ENCODE results near the gene MTF1.

Gene MTF1

DNA sequence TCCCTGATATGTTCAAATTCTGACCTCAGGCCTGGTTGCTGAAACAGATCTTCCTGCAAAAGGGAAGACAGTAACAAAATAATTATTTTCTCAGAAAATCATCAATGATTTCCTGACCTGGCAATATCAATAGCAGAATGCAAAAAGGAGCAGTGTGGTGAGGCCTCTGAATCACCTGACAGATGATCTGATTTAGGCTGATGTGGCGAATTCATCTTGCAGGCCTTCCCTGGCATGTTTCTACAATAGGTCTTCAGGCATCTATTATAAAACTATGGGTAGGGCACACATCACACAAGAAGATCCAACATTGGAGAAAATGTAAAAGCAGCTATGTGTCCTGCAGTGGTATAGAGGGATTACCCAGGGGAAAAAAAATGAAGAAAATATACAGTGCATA is 7.1 kb upstream of the MTF1 start:
- no peak overlapping the region for H3K4me3 ChIP-seq (ENCODE audit: low read length)
- H3K36me3 ChIP-seq (ENCODE audit: control insufficient read depth, insufficient read depth, low read length, severe bottlenecking) = peaks cover 81% of the 10 kb centered on the region
- no peaks in the 10 kb centered on the region for H3K27me3 ChIP-seq (replicated peaks; ENCODE audit: control insufficient read depth, insufficient read depth, low read length)
- no peak for DNase-seq (ENCODE audit: low read depth)
- H3K9ac ChIP-seq (ENCODE audit: low read length) = no peak overlapping the region
- H3K4me1 ChIP-seq (ENCODE audit: control insufficient read depth, insufficient read depth, low read length) = no peaks in the 10 kb centered on the region
- H3K9me3 ChIP-seq (ENCODE audit: control insufficient read depth, low read length) = no peaks in the 10 kb centered on the region

DNA sequence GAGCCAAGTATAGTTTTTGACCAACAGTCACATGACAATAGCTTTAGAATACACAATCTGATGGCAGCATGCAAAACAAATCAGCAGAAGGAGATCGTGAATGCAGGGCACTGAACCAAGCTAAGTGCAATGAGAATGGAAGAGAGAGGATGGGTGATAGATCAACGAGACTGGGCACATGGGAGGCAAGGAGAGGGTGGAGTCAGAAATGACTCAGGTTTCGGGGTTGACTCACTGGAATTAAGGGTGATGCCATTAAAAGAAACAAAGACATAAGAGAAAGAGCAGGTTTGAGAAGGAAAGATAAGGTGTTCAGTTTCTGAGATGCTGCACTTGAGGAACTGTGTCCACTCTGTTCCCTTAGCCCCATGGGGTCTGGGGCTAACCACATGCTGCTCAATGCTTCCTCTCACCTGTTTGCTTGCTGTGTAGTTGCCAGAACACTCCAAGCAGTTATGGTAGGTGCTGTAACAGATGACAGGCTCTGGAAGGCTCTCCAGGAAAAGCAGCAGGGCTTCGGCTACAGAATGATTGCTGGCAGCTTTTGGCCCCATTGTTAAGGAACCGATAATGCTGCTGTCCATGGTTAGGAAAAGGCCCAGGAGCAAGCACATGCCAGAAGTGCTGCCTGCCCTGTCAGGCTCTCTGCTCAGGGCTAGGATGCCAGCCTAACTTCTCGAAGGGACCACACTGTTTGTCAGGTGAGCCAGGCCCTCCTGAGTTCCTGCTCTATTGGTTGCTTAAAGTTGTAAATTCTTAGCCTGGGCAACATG is 6.1 kb upstream of the MTF1 start:
- Histone ChIP-seq H3K36me3 (ENCODE audit: control insufficient read depth, insufficient read depth, low read length, severe bottlenecking) (peaks cover 80% of the 10 kb centered on the region), H3K9ac (ENCODE audit: low read length) (no peak overlapping the region), H3K4me3 (ENCODE audit: low read length) (no peak overlapping the region), H3K27me3 (replicated peaks; ENCODE audit: control insufficient read depth, insufficient read depth, low read length) (no peaks in the 10 kb centered on the region), H3K9me3 (ENCODE audit: control insufficient read depth, low read length) (no peaks in the 10 kb centered on the region), H3K4me1 (ENCODE audit: control insufficient read depth, insufficient read depth, low read length) (peaks cover under 1% of the 10 kb centered on the region)
- DNase-seq (ENCODE audit: low read depth) = no peak

DNA sequence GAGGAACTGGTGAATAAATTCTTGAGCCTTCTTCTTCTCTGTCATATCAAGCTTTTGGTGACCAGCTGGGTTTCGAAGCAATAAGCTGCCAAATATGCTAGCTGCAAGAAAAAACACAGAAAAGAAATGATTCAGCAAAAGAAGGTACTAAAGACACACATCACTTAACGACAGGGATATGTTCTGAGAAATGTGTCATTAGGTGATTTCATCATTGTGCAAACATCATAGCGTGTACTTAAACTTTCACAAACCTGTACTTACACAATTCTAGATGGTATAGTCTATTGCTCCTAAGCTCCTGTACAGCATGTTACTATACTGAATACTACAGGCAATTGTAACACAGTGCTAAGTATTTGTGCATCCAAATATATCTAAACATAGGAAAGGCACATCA is 2.9 kb upstream of the MTF1 start:
- no peaks in the 10 kb centered on the region for H3K9me3 ChIP-seq (ENCODE audit: control insufficient read depth, low read length)
- H3K4me1 ChIP-seq (ENCODE audit: control insufficient read depth, insufficient read depth, low read length) = peaks cover 14% of the 10 kb centered on the region
- no peak overlapping the region for H3K4me3 ChIP-seq (ENCODE audit: low read length)

DNA sequence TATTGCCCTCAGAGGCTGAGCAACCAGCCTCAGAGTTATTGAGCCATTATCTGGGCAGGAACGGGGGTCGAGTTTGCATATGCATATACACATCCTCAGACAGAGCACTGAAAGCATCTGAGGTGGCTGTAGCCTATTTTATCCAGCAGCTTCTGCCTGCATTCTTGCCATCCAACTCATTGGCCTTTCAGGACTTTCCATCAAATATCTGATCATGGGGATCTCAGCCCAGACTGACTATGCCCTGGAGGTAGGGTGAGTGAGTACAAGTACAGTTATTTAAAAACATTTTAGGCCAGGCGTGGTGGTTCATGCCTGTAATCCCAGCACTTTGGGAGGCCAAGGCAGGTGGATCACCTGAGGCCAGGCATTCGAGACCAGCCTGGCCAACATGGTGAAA is 1.8 kb upstream of the MTF1 start:
- peaks cover 56% of the 10 kb centered on the region for H3K36me3 ChIP-seq (ENCODE audit: control insufficient read depth, insufficient read depth, low read length, severe bottlenecking)
- H3K4me1 ChIP-seq (ENCODE audit: control insufficient read depth, insufficient read depth, low read length) = peaks cover 14% of the 10 kb centered on the region
- no peak overlapping the region for H3K9ac ChIP-seq (ENCODE audit: low read length)
- H3K27me3 ChIP-seq (replicated peaks; ENCODE audit: control insufficient read depth, insufficient read depth, low read length) = no peaks in the 10 kb centered on the region
- no peaks in the 10 kb centered on the region for H3K9me3 ChIP-seq (ENCODE audit: control insufficient read depth, low read length)
- no peak overlapping the region for H3K4me3 ChIP-seq (ENCODE audit: low read length)
- no peak for DNase-seq (ENCODE audit: low read depth)

More for the DNA sequence above, 2.9 kb upstream of the MTF1 start:
- DNase-seq (ENCODE audit: low read depth) = no peak
- Histone ChIP-seq H3K36me3 (ENCODE audit: control insufficient read depth, insufficient read depth, low read length, severe bottlenecking) (peaks cover 59% of the 10 kb centered on the region), H3K27me3 (replicated peaks; ENCODE audit: control insufficient read depth, insufficient read depth, low read length) (no peaks in the 10 kb centered on the region), H3K9ac (ENCODE audit: low read length) (no peak overlapping the region)

DNA sequence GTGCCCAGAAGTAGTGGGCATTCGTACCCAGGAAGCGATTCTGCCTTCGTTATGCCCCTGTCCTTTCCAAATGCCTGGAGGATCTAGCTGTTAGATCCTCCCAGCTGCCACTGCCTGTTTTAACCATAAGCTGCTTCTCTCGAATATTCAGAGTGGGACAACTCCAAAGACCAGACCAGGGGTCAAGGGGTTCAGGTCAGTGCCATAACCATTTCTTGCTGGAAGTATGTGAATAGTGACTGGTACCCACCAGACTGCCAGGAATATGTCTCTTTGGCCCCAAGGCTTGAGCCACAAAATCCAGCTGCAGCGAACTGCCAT is 914 bp upstream of the MTF1 start:
- H3K27me3 ChIP-seq (replicated peaks; ENCODE audit: control insufficient read depth, insufficient read depth, low read length) = no peaks in the 10 kb centered on the region
- H3K9ac ChIP-seq (ENCODE audit: low read length) = peak overlapping the region; percentile 99
- peaks cover 14% of the 10 kb centered on the region for H3K4me1 ChIP-seq (ENCODE audit: control insufficient read depth, insufficient read depth, low read length)
- peaks cover 50% of the 10 kb centered on the region for H3K36me3 ChIP-seq (ENCODE audit: control insufficient read depth, insufficient read depth, low read length, severe bottlenecking)
- H3K4me3 ChIP-seq (ENCODE audit: low read length) = peak overlapping the region; percentile 100
- DNase-seq (ENCODE audit: low read depth) = no peak
- no peaks in the 10 kb centered on the region for H3K9me3 ChIP-seq (ENCODE audit: control insufficient read depth, low read length)

DNA sequence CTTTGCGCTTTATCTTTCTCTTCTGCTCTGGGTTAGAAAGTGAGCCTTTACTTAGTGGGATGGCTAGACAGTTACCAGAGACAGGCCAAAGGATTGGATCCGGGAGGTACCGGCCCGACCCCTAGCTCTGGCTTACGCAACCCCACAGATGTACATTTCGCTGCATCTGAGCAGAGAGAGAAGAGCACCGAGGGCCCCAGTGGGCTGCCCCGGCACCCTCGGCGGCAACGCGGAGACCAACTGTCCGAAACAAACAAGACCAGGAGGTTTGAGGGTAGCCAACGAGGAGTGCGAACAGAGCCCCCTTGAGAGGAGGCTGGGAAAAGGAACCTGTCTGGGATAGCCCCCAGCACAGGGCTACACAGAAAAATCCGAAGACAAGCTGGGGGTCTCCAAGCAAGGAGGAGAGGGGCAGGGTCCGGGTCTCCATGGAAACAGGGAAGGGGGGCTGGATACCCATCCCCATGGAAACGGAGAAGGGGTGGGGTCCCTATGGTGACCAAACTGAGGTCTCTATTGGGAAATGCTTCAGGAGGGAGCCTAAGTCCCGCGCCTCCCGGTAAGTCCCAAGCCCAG is 373 bp downstream of the MTF1 start:
- peak; percentile 82 for DNase-seq (ENCODE audit: low read depth)
- peaks cover 47% of the 10 kb centered on the region for H3K36me3 ChIP-seq (ENCODE audit: control insufficient read depth, insufficient read depth, low read length, severe bottlenecking)
- no peaks in the 10 kb centered on the region for H3K27me3 ChIP-seq (replicated peaks; ENCODE audit: control insufficient read depth, insufficient read depth, low read length)
- no peaks in the 10 kb centered on the region for H3K9me3 ChIP-seq (ENCODE audit: control insufficient read depth, low read length)
- peak overlapping the region; percentile 99 for H3K9ac ChIP-seq (ENCODE audit: low read length)
- peaks cover 14% of the 10 kb centered on the region for H3K4me1 ChIP-seq (ENCODE audit: control insufficient read depth, insufficient read depth, low read length)
- H3K4me3 ChIP-seq (ENCODE audit: low read length) = peak overlapping the region; percentile 100

DNA sequence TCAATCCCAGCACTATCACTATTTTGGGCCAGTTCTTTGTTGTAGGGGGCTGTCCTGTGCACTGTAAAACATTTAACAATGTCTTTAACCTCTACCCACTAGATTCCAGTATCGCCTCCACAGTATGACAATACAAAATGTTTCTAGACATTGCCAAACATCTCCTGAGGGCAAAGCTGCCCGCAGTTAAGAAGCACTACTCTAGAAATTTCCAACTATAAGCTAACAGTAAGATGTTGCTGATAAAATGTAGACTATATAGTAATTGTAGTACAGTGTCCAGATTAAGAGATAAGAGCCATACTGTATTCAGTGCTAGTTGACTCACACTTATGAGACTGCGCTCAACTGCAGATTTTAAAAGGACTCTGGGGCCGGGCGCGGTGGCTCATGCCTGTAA is 5.0 kb downstream of the MTF1 start:
- H3K9ac ChIP-seq (ENCODE audit: low read length) = no peak overlapping the region
- no peaks in the 10 kb centered on the region for H3K9me3 ChIP-seq (ENCODE audit: control insufficient read depth, low read length)
- peaks cover 38% of the 10 kb centered on the region for H3K4me1 ChIP-seq (ENCODE audit: control insufficient read depth, insufficient read depth, low read length)
- peaks cover 22% of the 10 kb centered on the region for H3K36me3 ChIP-seq (ENCODE audit: control insufficient read depth, insufficient read depth, low read length, severe bottlenecking)
- no peaks in the 10 kb centered on the region for H3K27me3 ChIP-seq (replicated peaks; ENCODE audit: control insufficient read depth, insufficient read depth, low read length)
- no peak for DNase-seq (ENCODE audit: low read depth)
- no peak overlapping the region for H3K4me3 ChIP-seq (ENCODE audit: low read length)

DNA sequence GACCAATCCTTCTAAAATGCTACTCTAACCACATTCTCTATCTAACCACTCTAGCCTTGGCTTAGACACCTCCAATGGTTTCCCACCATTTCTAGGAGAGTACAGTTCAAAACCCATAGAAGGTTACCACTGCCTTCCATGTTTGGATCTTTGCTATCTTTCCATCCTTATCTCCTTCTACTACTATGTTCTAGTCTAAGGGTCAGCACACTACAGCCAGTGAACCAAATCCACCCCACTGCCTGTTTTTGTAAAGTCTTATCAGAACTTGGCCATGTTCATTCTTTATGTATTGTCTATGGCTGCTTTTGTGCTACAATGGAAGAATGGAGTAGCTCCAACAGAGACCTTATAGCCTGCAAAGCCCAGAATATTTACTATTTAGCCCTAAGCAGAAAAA is 6.2 kb downstream of the MTF1 start:
- Histone ChIP-seq H3K27me3 (replicated peaks; ENCODE audit: control insufficient read depth, insufficient read depth, low read length) (no peaks in the 10 kb centered on the region), H3K9ac (ENCODE audit: low read length) (no peak overlapping the region), H3K36me3 (ENCODE audit: control insufficient read depth, insufficient read depth, low read length, severe bottlenecking) (peaks cover 22% of the 10 kb centered on the region), H3K9me3 (ENCODE audit: control insufficient read depth, low read length) (no peaks in the 10 kb centered on the region), H3K4me1 (ENCODE audit: control insufficient read depth, insufficient read depth, low read length) (peaks cover 30% of the 10 kb centered on the region), H3K4me3 (ENCODE audit: low read length) (no peak overlapping the region)
- no peak for DNase-seq (ENCODE audit: low read depth)

DNA sequence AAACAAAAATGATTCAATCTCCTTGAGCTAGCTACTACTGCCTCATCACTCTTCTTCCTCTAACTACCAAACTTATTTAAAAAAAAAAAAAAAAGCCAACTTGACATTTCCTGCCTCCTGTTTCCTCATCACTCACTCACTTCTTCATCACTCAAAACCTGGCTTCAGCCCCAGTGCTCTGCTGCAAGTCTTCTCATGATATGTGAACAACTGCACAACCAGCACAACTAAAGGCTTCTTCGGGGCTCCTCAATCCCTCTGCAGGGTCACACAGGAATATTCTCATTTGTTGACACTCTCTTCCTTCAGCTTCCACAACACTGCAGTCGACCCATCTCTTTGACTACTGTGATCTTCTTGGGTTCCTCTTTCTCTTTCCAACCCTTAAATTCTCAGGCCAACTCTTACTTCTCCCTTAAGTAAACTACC is 7.6 kb downstream of the MTF1 start:
- Histone ChIP-seq H3K4me1 (ENCODE audit: control insufficient read depth, insufficient read depth, low read length) (peaks cover 29% of the 10 kb centered on the region), H3K9me3 (ENCODE audit: control insufficient read depth, low read length) (no peaks in the 10 kb centered on the region), H3K36me3 (ENCODE audit: control insufficient read depth, insufficient read depth, low read length, severe bottlenecking) (peaks cover 22% of the 10 kb centered on the region), H3K4me3 (ENCODE audit: low read length) (no peak overlapping the region), H3K9ac (ENCODE audit: low read length) (no peak overlapping the region), H3K27me3 (replicated peaks; ENCODE audit: control insufficient read depth, insufficient read depth, low read length) (no peaks in the 10 kb centered on the region)
- DNase-seq (ENCODE audit: low read depth) = no peak

DNA sequence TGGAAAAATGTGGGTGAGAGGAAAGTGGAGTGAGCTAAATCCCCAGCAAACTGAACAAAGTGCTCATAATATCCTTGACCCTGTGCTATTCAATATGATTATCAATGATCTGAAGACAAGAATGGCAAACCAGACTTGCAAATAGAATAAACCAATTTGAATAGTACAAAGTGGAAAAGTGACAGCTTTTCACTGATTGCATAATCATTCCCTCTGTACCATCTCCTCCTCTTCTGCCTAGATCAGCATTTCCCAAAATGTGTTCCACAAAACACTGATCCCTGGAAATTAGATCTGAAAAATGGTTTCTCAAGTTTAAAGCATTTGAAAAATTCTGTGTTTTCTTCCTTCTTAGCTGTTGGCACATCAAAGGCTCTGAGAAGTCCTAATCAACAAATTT is 8.1 kb downstream of the MTF1 start:
- Histone ChIP-seq H3K36me3 (ENCODE audit: control insufficient read depth, insufficient read depth, low read length, severe bottlenecking) (peaks cover 22% of the 10 kb centered on the region), H3K9me3 (ENCODE audit: control insufficient read depth, low read length) (no peaks in the 10 kb centered on the region), H3K4me3 (ENCODE audit: low read length) (no peak overlapping the region), H3K4me1 (ENCODE audit: control insufficient read depth, insufficient read depth, low read length) (peaks cover 30% of the 10 kb centered on the region), H3K9ac (ENCODE audit: low read length) (no peak overlapping the region), H3K27me3 (replicated peaks; ENCODE audit: control insufficient read depth, insufficient read depth, low read length) (no peaks in the 10 kb centered on the region)
- DNase-seq (ENCODE audit: low read depth) = no peak

DNA sequence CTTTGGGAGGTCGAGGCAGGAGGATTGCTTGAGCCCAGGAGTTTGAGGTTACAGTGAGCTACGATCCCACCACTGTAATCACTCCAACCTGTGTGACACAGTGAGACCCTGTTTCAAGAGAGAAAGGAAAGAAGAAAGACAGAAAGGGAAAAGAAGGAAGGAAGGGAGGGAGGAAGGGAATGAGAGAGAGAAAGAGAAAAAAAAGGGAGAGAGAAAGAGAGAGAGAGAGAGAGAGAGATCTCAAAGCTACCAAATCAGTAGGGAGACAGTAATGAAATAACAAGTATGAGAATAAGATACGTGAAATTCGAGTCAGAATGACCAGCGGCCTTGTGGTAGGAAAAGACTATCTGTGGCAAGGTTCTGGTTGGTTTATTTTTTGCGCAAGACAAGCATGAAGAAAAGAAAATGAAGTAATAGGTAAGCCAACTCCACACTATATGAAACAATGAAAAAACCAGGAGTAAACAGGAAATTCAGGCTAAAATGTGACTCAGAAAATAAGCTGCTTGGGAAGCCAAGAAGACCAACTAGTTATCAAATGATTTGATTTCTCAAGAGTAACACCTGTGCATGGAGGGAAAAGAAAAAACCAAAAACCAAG is 8.9 kb downstream of the MTF1 start:
- DNase-seq (ENCODE audit: low read depth) = no peak
- H3K9ac ChIP-seq (ENCODE audit: low read length) = no peak overlapping the region
- peaks cover 23% of the 10 kb centered on the region for H3K36me3 ChIP-seq (ENCODE audit: control insufficient read depth, insufficient read depth, low read length, severe bottlenecking)
- H3K4me3 ChIP-seq (ENCODE audit: low read length) = no peak overlapping the region
- peaks cover 38% of the 10 kb centered on the region for H3K4me1 ChIP-seq (ENCODE audit: control insufficient read depth, insufficient read depth, low read length)
- no peaks in the 10 kb centered on the region for H3K27me3 ChIP-seq (replicated peaks; ENCODE audit: control insufficient read depth, insufficient read depth, low read length)
- H3K9me3 ChIP-seq (ENCODE audit: control insufficient read depth, low read length) = no peaks in the 10 kb centered on the region

Data from adipocyte (in vitro differentiated cells).